Prostate gland (tissue), 2 donors: ENCODE results near the gene SNRNP70. TPM values are rescaled to one million over a fixed set of nuclear protein-coding genes. Genes with fewer than 3 reads are reported as not detected.
A peak's percentile ranks its signal among the peaks of the same experiment; 100 is the strongest.
"Not testable (repeated sequence)": the region's sequence is repeated elsewhere in the genome, so short reads cannot be mapped to it uniquely, and the experiment has no call there.

Experiments
- DNase-seq: peaks from one replicate; pipeline ENCODE4 v3.0.0-alpha.2; 2019; ENCODE audit warnings: low spot score
- H3K27ac ChIP-seq, 2 donors: fragments of 200-600 bp; sonication (generic); 2 replicates each; pipeline ENCODE4 v1.5.1; 2017 to 2019
- H3K27me3 ChIP-seq: fragments of 200-600 bp; sonication (generic); replicated peaks from 2 replicates; pipeline ENCODE4 v1.5.1; 2019; ENCODE audit not compliant: insufficient read depth
- H3K36me3 ChIP-seq, 2 donors: fragments of 200-600 bp; sonication (generic); 1 replicate in 1 of 2; 2 replicates in 1 of 2; pipeline versions ENCODE4 v1.5.1 to v1.8.1; 2017 to 2019
- H3K4me1 ChIP-seq: fragments of 200-600 bp; sonication (generic); replicated peaks from 2 replicates; pipeline ENCODE4 v1.5.1; 2019
- H3K4me3 ChIP-seq, 2 donors: fragments of 200-600 bp; sonication (generic); 2 replicates each; pipeline ENCODE4 v1.5.1; 2017 to 2019
- H3K9me3 ChIP-seq: fragments of 200-600 bp; sonication (generic); 2 replicates; pipeline ENCODE4 v1.5.1; 2017
- CTCF ChIP-seq, 4 experiments: fragments of 200-600 bp in 2 of 4; fragments of 450-650 bp in 2 of 4; sonication (generic) in 2 of 4; IDR thresholded peaks; 1 replicate in 3 of 4; 2 replicates in 1 of 4; pipeline ENCODE4 v1.5.1; 2016 to 2019; ENCODE audit warnings: antibody characterized with exemption in 4 of 4, mild to moderate bottlenecking in 2 of 4, moderate library complexity in 2 of 4
- POLR2A ChIP-seq: fragments of 450-650 bp; IDR thresholded peaks from one replicate; pipeline ENCODE4 v1.6.1; 2016; ENCODE audit warnings: antibody characterized with exemption, mild to moderate bottlenecking
- POLR2AphosphoS5 ChIP-seq: sonication (generic); formaldehyde crosslinking; IDR thresholded peaks from one replicate; pipeline ENCODE4 v1.6.1; 2017; ENCODE audit warnings: antibody characterized with exemption
- WGBS: methylation state at CpG from one replicate; pipeline ENCODE4 v1.1.5; 2018; 5-methylcytosine and 5-hydroxymethylcytosine counted together
- intact Hi-C: fragments of 100-400 bp; cut with DNase I; formaldehyde crosslinking; loops from one replicate; pipeline ENCODE4 v1.14.2; 2022
- total RNA-seq, 2 donors: library from RNA; depleted of rRNA; stranded (reverse); fragments of >200 nt; gene quantifications; one replicate each; pipeline ENCODE4 v1.1.0, GENCODE V29; 2016

The SNRNP70 gene
- total RNA-seq, 2 donors from 2014 or later: 318 to 391 TPM

GRCh38 chr19:49070416-49070815, 14.8 kb upstream of the SNRNP70 start:
- no peaks in the 10 kb centered on the region for H3K9me3 ChIP-seq
- no peaks in the 10 kb centered on the region for H3K4me1 ChIP-seq
- no peak for DNase-seq
- intact Hi-C loops: no loop called here
- H3K4me3 ChIP-seq: no peak overlapping the region
- H3K27me3 ChIP-seq: peaks cover 4% of the 10 kb centered on the region
- no peak overlapping the region for H3K27ac ChIP-seq
- 97% methylated on average over 21 of the region's 21 CpGs for WGBS
- TF ChIP-seq CTCF (IDR thresholded peaks at IDR 0.05) (no peak), POLR2A (no peak), POLR2AphosphoS5 (no peak)
- no peaks in the 10 kb centered on the region for H3K36me3 ChIP-seq

- no peak for DNase-seq
- no peaks in the 10 kb centered on the region for H3K4me1 ChIP-seq
- H3K4me3 ChIP-seq: no peak overlapping the region
- TF ChIP-seq POLR2AphosphoS5: no peak
- intact Hi-C loops: no loop called here
- H3K36me3 ChIP-seq: no peaks in the 10 kb centered on the region
- no peaks in the 10 kb centered on the region for H3K9me3 ChIP-seq
- H3K27me3 ChIP-seq: peaks cover 4% of the 10 kb centered on the region
- WGBS: 4% methylated on average over 93 of the region's 93 CpGs
- H3K27ac ChIP-seq: no peak overlapping the region
These were observed 13.2 kb upstream of the SNRNP70 start for GRCh38 chr19:49071860-49072547.

- DNase-seq: no peak
- Histone ChIP-seq H3K4me1 (no peaks in the 10 kb centered on the region), H3K9me3 (no peaks in the 10 kb centered on the region), H3K27ac (no peak overlapping the region), H3K4me3 (no peak overlapping the region), H3K36me3 (no peaks in the 10 kb centered on the region), H3K27me3 (peaks cover 4% of the 10 kb centered on the region)
- TF ChIP-seq POLR2A: no peak
- intact Hi-C loops: no loop called here
- 48% methylated on average over 23 of the region's 23 CpGs for WGBS
These were observed 11.5 kb upstream of the SNRNP70 start for GRCh38 chr19:49073514-49074378.

- H3K27ac ChIP-seq, H3K36me3 ChIP-seq, H3K9me3 ChIP-seq, H3K4me1 ChIP-seq, intact Hi-C loops, H3K4me3 ChIP-seq, H3K27me3 ChIP-seq: not testable (repeated sequence)
- TF ChIP-seq CTCF (IDR thresholded peaks at IDR 0.05): peak; percentile 21 to 84 (median 64)
- DNase-seq: peak; percentile 62
- WGBS: 17% methylated on average over 9 of the region's 9 CpGs
These were observed 10.4 kb upstream of the SNRNP70 start for GRCh38 chr19:49074869-49075268.

- WGBS: 78% methylated on average over 4 of the region's 4 CpGs
- no peak for TF ChIP-seq POLR2AphosphoS5
- no peak for TF ChIP-seq POLR2A
- no peak for TF ChIP-seq CTCF (IDR thresholded peaks at IDR 0.05)
- Histone ChIP-seq H3K4me1 (no peaks in the 10 kb centered on the region), H3K36me3 (no peaks in the 10 kb centered on the region), H3K27me3 (no peaks in the 10 kb centered on the region), H3K27ac (no peak overlapping the region), H3K9me3 (no peaks in the 10 kb centered on the region), H3K4me3 (no peak overlapping the region)
- no peak for DNase-seq
- intact Hi-C loops: no loop called here
These were observed 4.9 kb upstream of the SNRNP70 start for GRCh38 chr19:49080392-49080791.
